Adrenal gland (tissue), 12 donors: ENCODE measurements around the gene ZNHIT2. TPM values are rescaled to one million over a fixed set of nuclear protein-coding genes. Genes with fewer than 3 reads are reported as not detected.
A peak's percentile ranks its signal among the peaks of the same experiment; 100 is the strongest.

Experiments
- DNase-seq, 7 donors: peaks; one replicate each; pipeline ENCODE4 v3.0.0-alpha.2; 2019 to 2020
- H3K27ac ChIP-seq, 5 donors: fragments of 200-600 bp; sonication (generic) in 4 of 5; 1 replicate in 3 of 5; 2 replicates in 2 of 5; pipeline versions ENCODE4 v1.5.1 to v1.8.0; 2016 to 2020; ENCODE audit warnings: mild to moderate bottlenecking in 1 of 5
- H3K27me3 ChIP-seq: fragments of 200-600 bp; 2 replicates; pipeline ENCODE4 v1.8.0; 2021
- H3K36me3 ChIP-seq, 2 donors: fragments of 200-600 bp; replicated peaks in 1 of 2; 1 replicate in 1 of 2; 2 replicates in 1 of 2; pipeline versions ENCODE4 v1.5.1 to v1.8.0; 2018 to 2022
- H3K4me1 ChIP-seq, 2 donors: fragments of 200-600 bp; replicated peaks in 1 of 2; 1 replicate in 1 of 2; 2 replicates in 1 of 2; pipeline versions ENCODE4 v1.5.1 to v1.8.0; 2018 to 2021
- H3K4me3 ChIP-seq, 4 donors: fragments of 200-600 bp; sonication (generic) in 3 of 4; one replicate each; pipeline ENCODE4 v1.5.1; 2016 to 2018
- H3K9me3 ChIP-seq, 3 donors: fragments of 200-600 bp; sonication (generic) in 1 of 3; replicated peaks in 1 of 3; 1 replicate in 2 of 3; 2 replicates in 1 of 3; pipeline versions ENCODE4 v1.5.1 to v1.8.0; 2016 to 2021
- POLR2A ChIP-seq, 2 donors: fragments of 450-650 bp; IDR thresholded peaks; one replicate each; pipeline ENCODE4 v1.6.1; 2017; ENCODE audit warnings: antibody characterized with exemption in 2 of 2, mild to moderate bottlenecking in 2 of 2, moderate library complexity in 1 of 2
- WGBS, 4 donors: extraction: QIAGEN DNeasy Blood & Tissue Kit in 2 of 4; methylation state at CpG; one replicate each; pipeline versions ENCODE4 v1.1.5 to v1.1.7; 2013 to 2017; 5-methylcytosine and 5-hydroxymethylcytosine counted together
- intact Hi-C, 2 donors: fragments of 100-400 bp; cut with DNase I; formaldehyde crosslinking; loops; one replicate each; pipeline versions ENCODE4 v1.14.1 to v1.15.0; 2022 to 2023
- polyA plus RNA-seq, 3 donors: library from polyadenylated mRNA; stranded (reverse); fragments of 200-250 nt in 2 of 3; fragments of 350-450 nt in 1 of 3; fragmentation: Illumina TruSeq in 1 of 3; extraction: RNeasy Lipid Tissue Mini Kit (QIAGEN cat#74804) in 1 of 3; gene quantifications; one replicate each; pipeline ENCODE4 v1.2.3, GENCODE V29; 2013 to 2014
- total RNA-seq, 9 donors: library from RNA; depleted of rRNA in 4 of 9; stranded (reverse); fragments of >200 nt in 4 of 9; fragments of 120-200 nt in 1 of 9; fragmentation: NEBNext Ultra II Directional in 1 of 9; extraction: Animal tissue kit (Norgen Biotek cat#: 25700) in 1 of 9; gene quantifications; one replicate each; pipeline versions ENCODE4 v1.1.0 to v1.2.4, GENCODE V29; 2013 to 2023
- TF ChIP-seq, protein P1 (sequence below), 6 experiments: fragments of 450-650 bp in 4 of 6; fragments of 200-600 bp in 2 of 6; sonication (generic) in 1 of 6; IDR thresholded peaks; 1 replicate in 5 of 6; 2 replicates in 1 of 6; pipeline versions ENCODE4 v1.5.1 to v1.8.0; 2016 to 2021; ENCODE audit warnings: antibody characterized with exemption in 6 of 6, mild to moderate bottlenecking in 2 of 6, moderate library complexity in 1 of 6
- donor health status: healthy with polysubstance abuse.
- donor health status: Bipolar disorder and iron deficiency.
- donor health status: DM: yes; HTN: yes; CAD: no.
- donor health status: DM: no; HTN: no; CAD: no.
- donor health status: DM: no; HTN: no; CAD: no.
- donor health status: DM: yes; HTN: yes; CAD: no.

Gene ZNHIT2
- total and polyA plus RNA-seq, 12 donors, result 0.48 to 39.8 (median 20.5) TPM

DNA sequence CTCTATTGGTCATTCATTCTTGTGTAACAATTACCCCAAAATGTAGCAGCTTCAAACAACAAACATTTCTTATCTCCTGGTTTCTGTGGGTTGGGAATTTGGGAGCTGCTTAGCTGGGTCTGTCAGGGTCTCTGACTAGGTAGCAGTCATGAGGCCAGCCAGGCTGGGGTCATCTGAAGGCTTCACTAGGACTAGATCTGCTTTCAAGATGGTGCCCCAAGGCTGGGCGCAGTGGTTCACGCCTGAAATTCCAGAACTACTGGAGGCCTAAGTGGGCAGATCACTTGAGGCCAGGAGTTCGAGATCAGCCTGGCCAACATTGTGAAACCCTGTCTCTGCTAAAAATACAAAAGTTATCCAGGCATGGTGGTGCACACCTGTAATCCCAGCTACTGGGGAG lies 39.4 kb upstream of the ZNHIT2 start:
- Histone ChIP-seq H3K36me3 (no peaks in the 10 kb centered on the region), H3K9me3 (no peaks in the 10 kb centered on the region), H3K27me3 (no peaks in the 10 kb centered on the region), H3K27ac (no peak overlapping the region), H3K4me3 (no peak overlapping the region), H3K4me1 (no peaks in the 10 kb centered on the region)
- WGBS, 4 donors, result 86 to 99% (median 93%) methylated on average over 3 of the region's 3 CpGs; no CpG with 5 or more reads in 1 of the 4 donors
- no peak for TF ChIP-seq POLR2A (IDR thresholded peaks at IDR 0.05)
- TF ChIP-seq, protein P1, sequence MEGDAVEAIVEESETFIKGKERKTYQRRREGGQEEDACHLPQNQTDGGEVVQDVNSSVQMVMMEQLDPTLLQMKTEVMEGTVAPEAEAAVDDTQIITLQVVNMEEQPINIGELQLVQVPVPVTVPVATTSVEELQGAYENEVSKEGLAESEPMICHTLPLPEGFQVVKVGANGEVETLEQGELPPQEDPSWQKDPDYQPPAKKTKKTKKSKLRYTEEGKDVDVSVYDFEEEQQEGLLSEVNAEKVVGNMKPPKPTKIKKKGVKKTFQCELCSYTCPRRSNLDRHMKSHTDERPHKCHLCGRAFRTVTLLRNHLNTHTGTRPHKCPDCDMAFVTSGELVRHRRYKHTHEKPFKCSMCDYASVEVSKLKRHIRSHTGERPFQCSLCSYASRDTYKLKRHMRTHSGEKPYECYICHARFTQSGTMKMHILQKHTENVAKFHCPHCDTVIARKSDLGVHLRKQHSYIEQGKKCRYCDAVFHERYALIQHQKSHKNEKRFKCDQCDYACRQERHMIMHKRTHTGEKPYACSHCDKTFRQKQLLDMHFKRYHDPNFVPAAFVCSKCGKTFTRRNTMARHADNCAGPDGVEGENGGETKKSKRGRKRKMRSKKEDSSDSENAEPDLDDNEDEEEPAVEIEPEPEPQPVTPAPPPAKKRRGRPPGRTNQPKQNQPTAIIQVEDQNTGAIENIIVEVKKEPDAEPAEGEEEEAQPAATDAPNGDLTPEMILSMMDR (IDR thresholded peaks at IDR 0.05), result no peak
- DNase-seq, result peak in 1 of 7 donors; percentile 11
- intact Hi-C loops, result no loop called here

DNA sequence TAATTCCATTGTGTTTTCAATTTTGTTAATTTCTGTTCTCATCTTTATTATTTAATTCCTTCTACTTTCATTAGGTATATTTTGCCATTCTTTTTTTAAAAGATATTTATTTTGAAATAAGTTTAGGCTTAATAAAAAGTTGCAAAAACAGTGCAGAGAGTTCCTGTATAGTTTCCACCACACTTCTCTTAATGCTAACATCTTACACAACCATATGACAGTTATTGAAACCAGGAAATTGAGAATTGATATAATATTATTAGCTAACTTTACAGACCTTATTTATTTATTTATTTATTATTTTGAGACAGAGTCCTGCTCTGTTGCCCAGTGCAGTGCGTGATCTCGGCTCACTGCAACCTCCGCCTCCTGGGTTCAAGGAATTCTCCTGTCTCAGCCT lies 38.8 kb upstream of the ZNHIT2 start:
- peaks cover 0 to 1% of the 10 kb centered on the region in 2 donors for H3K4me1 ChIP-seq
- no peaks in the 10 kb centered on the region for H3K27me3 ChIP-seq
- no peak overlapping the region for H3K4me3 ChIP-seq
- TF ChIP-seq, protein P1 (IDR thresholded peaks at IDR 0.05), result no peak
- no peak for TF ChIP-seq POLR2A (IDR thresholded peaks at IDR 0.05)
- no peak for DNase-seq
- no peak overlapping the region for H3K27ac ChIP-seq
- WGBS, 4 donors, result 91 to 99% (median 96%) methylated on average over 3 of the region's 3 CpGs
- H3K36me3 ChIP-seq, result no peaks in the 10 kb centered on the region
- intact Hi-C loops, result no loop called here
- H3K9me3 ChIP-seq, result no peaks in the 10 kb centered on the region

DNA sequence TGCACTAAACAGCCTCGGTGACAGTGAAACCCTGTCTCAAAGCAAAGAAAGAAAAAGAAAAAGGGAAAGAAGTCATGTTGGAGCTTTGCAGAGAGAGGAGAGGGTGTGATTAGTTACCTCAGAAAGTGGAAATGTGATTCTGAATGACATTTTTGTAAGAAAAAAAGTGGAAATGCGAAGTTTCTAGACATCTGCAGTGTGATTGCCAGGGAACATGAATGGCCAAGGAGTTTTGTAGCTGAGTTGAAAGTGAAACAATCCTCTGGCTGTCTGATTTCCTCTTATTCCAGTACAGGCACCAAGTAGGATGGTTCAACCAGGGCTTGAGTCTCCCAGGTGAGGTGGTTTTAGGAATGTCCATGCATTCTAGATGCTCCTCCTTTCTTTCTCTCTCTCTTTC lies 34.6 kb upstream of the ZNHIT2 start:
- no peak for DNase-seq
- no peak overlapping the region for H3K4me3 ChIP-seq
- no peaks in the 10 kb centered on the region for H3K9me3 ChIP-seq
- intact Hi-C loops, result no loop called here
- TF ChIP-seq, protein P1 (IDR thresholded peaks at IDR 0.05), result no peak
- TF ChIP-seq POLR2A (IDR thresholded peaks at IDR 0.05), result no peak
- H3K27me3 ChIP-seq, result no peaks in the 10 kb centered on the region
- H3K27ac ChIP-seq, result no peak overlapping the region
- H3K36me3 ChIP-seq, result no peaks in the 10 kb centered on the region
- 62 to 80% (median 65%) methylated on average over 2 of the region's 2 CpGs for WGBS, 4 donors
- peaks cover 0 to 17% of the 10 kb centered on the region in 2 donors for H3K4me1 ChIP-seq

DNA sequence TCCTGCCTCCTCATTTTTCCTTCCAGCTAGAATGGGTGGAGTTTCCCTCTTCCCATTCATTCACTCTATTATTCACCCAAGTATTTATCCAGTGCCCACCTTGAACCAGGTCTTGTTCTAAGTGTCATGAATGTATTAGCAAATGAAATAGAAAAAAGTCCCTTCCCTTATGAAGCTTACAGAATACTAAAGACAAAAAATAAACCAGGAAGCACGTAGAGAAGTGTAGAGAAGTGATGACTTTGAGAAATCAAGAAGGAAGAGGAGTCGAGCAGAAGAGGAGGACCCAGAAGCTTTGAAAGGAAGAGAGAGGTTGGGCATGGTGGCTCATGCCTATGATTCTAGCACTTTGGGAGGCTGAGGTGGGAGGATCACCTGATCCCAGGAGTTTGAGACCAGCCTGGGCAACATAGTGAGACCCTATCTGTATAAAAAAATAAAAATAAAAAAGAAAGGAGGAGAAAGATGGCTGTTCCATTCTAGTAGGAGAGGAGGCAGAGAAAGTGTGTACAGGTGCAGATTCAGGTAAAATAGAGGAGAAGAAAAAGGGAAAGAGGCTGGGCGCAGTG lies 33.9 kb upstream of the ZNHIT2 start:
- intact Hi-C loops, result no loop called here
- no peaks in the 10 kb centered on the region for H3K27me3 ChIP-seq
- TF ChIP-seq, protein P1 (IDR thresholded peaks at IDR 0.05), result no peak
- TF ChIP-seq POLR2A (IDR thresholded peaks at IDR 0.05), result no peak
- peaks cover 0 to 17% of the 10 kb centered on the region in 2 donors for H3K4me1 ChIP-seq
- H3K4me3 ChIP-seq, result no peak overlapping the region
- H3K27ac ChIP-seq, result peak overlapping the region in 4 of 5 donors; percentile 4 to 82 (median 64)
- 64 to 76% (median 74%) methylated on average over 3 of the region's 3 CpGs for WGBS, 4 donors
- no peak for DNase-seq
- no peaks in the 10 kb centered on the region for H3K9me3 ChIP-seq
- H3K36me3 ChIP-seq, result no peaks in the 10 kb centered on the region
